Stimulated activated CD8-positive, alpha-beta memory T cell treated with anti-CD3 and anti-CD28 coated beads, Interleukin-12 subunit alpha, Interleukin-12 subunit beta, amount 100 ng/mL, for 24 hours (primary cell): ENCODE measurements around the gene SH3GLB2.
"Not testable (repeated sequence)": the region's sequence is repeated elsewhere in the genome, so short reads cannot be mapped to it uniquely, and the experiment has no call there.

Source experiments
- DNase-seq: peaks from one replicate; pipeline ENCODE4 v3.0.0-alpha.2; 2020; ENCODE audit errors: extremely low read depth

SH3GLB2 gene

GRCh38 chr9:129054163-129054851, 26.2 kb upstream of the SH3GLB2 start:
- DNase-seq, result no peak

GRCh38 chr9:129053020-129053419, 24.9 kb upstream of the SH3GLB2 start:
- no peak for DNase-seq

GRCh38 chr9:129052592-129052991, 24.5 kb upstream of the SH3GLB2 start:
- DNase-seq, result no peak

- no peak for DNase-seq
Observed at GRCh38 chr9:129042016-129042415, 13.9 kb upstream of the SH3GLB2 start.

- no peak for DNase-seq
Observed at GRCh38 chr9:129040113-129040643, 12.0 kb upstream of the SH3GLB2 start.

GRCh38 chr9:129038109-129038852, 10.2 kb upstream of the SH3GLB2 start:
- DNase-seq, result no peak

GRCh38 chr9:129037767-129038098, 9.6 kb upstream of the SH3GLB2 start:
- DNase-seq, result no peak

GRCh38 chr9:129036923-129037766, 9.0 kb upstream of the SH3GLB2 start:
- DNase-seq, result no peak

- DNase-seq, result peak; percentile 86
Observed at GRCh38 chr9:129036241-129036922, 8.3 kb upstream of the SH3GLB2 start, which contains the start of gene MIGA2. TSS of gene MIGA2 (plus strand) at chr9:129036626. CDS start at chr9:129040595, 3,969 bp downstream.

GRCh38 chr9:129035838-129036237, 7.7 kb upstream of the SH3GLB2 start:
- DNase-seq, result not testable (repeated sequence)

- DNase-seq, result no peak
Observed at GRCh38 chr9:129033216-129033615, 5.1 kb upstream of the SH3GLB2 start.

GRCh38 chr9:129032541-129033159, 4.5 kb upstream of the SH3GLB2 start:
- DNase-seq, result no peak

- no peak for DNase-seq
Observed at GRCh38 chr9:129031514-129031913, 3.4 kb upstream of the SH3GLB2 start.

- no peak for DNase-seq
Observed at GRCh38 chr9:129030191-129030590, 2.1 kb upstream of the SH3GLB2 start.

GRCh38 chr9:129027685-129028191, 393 bp downstream of the SH3GLB2 start:
- DNase-seq, result peak; percentile 16

GRCh38 chr9:129027224-129027684, 877 bp downstream of the SH3GLB2 start:
- DNase-seq, result no peak

GRCh38 chr9:129026442-129027223, 1.5 kb downstream of the SH3GLB2 start:
- DNase-seq, result no peak

- DNase-seq, result no peak
Observed at GRCh38 chr9:129023908-129024233, 4.3 kb downstream of the SH3GLB2 start.

- DNase-seq, result no peak
Observed at GRCh38 chr9:129023036-129023907, 4.9 kb downstream of the SH3GLB2 start.
